IPS-15b (cell line): ENCODE measurements around the gene TSPAN14.

Experiments used
- H3K27me3 ChIP-seq: one replicate; pipeline ENCODE4 v1.6.1; 2013; ENCODE audit warnings: low read length; ENCODE audit not compliant: control insufficient read depth, insufficient read depth
- H3K36me3 ChIP-seq: one replicate; pipeline ENCODE4 v1.6.1; 2013; ENCODE audit warnings: low read length; ENCODE audit not compliant: control insufficient read depth, insufficient read depth
- H3K4me1 ChIP-seq: one replicate; pipeline ENCODE4 v1.6.1; 2013; ENCODE audit warnings: mild to moderate bottlenecking, low read length; ENCODE audit not compliant: control insufficient read depth, insufficient read depth
- H3K4me3 ChIP-seq: one replicate; pipeline ENCODE4 v1.5.1; 2013; ENCODE audit warnings: low read depth, low read length
- H3K9ac ChIP-seq: one replicate; pipeline ENCODE4 v1.6.1; 2013; ENCODE audit warnings: low read depth, mild to moderate bottlenecking, low read length
- H3K9me3 ChIP-seq: one replicate; pipeline ENCODE4 v1.6.1; 2013; ENCODE audit warnings: mild to moderate bottlenecking, low read length; ENCODE audit not compliant: control insufficient read depth, insufficient read depth

TSPAN14 gene

GRCh38 chr10:80453842-80454512 is at the start of gene TSPAN14:
Gene TSPAN14, plus strand, starts transcription at chr10:80454310. Its CDS starts 34,924 bp downstream, at chr10:80489234.
- H3K9me3 ChIP-seq, result no peaks in the 10 kb centered on the region
- peaks cover 18% of the 10 kb centered on the region for H3K27me3 ChIP-seq
- peak within 1 kb of the TSS; percentile 83 for H3K4me3 ChIP-seq
- H3K36me3 ChIP-seq, result no peaks in the 10 kb centered on the region
- peak within 1 kb of the TSS; percentile 73 for H3K9ac ChIP-seq
- H3K4me1 ChIP-seq, result peaks cover 10% of the 10 kb centered on the region

DNA sequence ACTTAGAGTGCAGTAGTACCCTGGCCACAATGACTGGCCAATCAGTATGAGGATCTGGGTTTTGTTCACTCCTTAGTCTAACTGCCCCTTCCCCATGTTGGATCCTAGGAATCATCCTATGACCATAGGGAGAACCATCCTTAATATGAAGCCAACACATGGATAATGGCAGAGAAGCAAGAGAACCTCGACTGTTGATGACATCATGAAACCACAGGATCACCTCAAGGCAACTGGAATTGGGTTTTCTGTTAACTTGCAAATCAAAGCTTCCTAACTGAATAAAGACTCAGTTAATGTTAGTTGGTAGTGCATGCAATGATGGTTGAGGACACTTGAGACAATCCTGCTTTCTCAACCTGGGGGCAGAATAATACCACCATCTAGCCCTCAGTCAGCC is 49.1 kb upstream of the TSPAN14 start:
- Histone ChIP-seq H3K9ac (no peak overlapping the region), H3K27me3 (peaks cover 24% of the 10 kb centered on the region), H3K4me3 (no peak overlapping the region), H3K4me1 (no peaks in the 10 kb centered on the region), H3K36me3 (no peaks in the 10 kb centered on the region), H3K9me3 (no peaks in the 10 kb centered on the region)

- Histone ChIP-seq H3K4me3 (no peak overlapping the region), H3K36me3 (no peaks in the 10 kb centered on the region), H3K9ac (no peak overlapping the region), H3K9me3 (no peaks in the 10 kb centered on the region), H3K27me3 (peaks cover 27% of the 10 kb centered on the region), H3K4me1 (no peaks in the 10 kb centered on the region)
Measured at GRCh38 chr10:80405626-80406025, 48.5 kb upstream of the TSPAN14 start.

- H3K4me1 ChIP-seq, result no peaks in the 10 kb centered on the region
- H3K27me3 ChIP-seq, result peaks cover 27% of the 10 kb centered on the region
- no peaks in the 10 kb centered on the region for H3K9me3 ChIP-seq
- H3K4me3 ChIP-seq, result no peak overlapping the region
- no peak overlapping the region for H3K9ac ChIP-seq
- H3K36me3 ChIP-seq, result no peaks in the 10 kb centered on the region
Measured at GRCh38 chr10:80406204-80406603, 47.9 kb upstream of the TSPAN14 start.

DNA sequence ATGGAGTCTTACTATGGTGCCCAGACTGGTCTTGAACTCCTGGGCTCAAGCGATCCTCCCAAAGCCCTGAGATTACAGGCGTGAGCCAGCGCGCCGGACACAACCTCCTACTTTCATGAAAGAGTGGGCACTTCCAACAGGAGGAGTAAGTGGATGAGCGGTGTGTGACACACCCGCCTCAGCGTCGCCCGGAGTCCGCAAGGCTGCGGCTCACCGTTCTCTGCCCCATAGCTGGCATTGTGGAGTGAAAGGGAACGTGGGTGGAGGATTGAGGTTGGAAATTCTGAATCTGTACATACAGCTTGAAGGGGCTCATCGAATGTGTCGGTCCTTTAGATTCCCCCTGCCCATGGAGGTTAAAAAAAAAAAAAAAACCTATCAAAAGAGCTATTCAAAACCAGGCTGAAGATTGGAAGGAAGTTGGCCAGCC is 46.3 kb upstream of the TSPAN14 start:
- H3K9ac ChIP-seq, result peak overlapping the region; percentile 41
- H3K4me1 ChIP-seq, result no peaks in the 10 kb centered on the region
- no peaks in the 10 kb centered on the region for H3K9me3 ChIP-seq
- H3K36me3 ChIP-seq, result no peaks in the 10 kb centered on the region
- H3K4me3 ChIP-seq, result peak overlapping the region; percentile 64
- H3K27me3 ChIP-seq, result peaks cover 27% of the 10 kb centered on the region

DNA sequence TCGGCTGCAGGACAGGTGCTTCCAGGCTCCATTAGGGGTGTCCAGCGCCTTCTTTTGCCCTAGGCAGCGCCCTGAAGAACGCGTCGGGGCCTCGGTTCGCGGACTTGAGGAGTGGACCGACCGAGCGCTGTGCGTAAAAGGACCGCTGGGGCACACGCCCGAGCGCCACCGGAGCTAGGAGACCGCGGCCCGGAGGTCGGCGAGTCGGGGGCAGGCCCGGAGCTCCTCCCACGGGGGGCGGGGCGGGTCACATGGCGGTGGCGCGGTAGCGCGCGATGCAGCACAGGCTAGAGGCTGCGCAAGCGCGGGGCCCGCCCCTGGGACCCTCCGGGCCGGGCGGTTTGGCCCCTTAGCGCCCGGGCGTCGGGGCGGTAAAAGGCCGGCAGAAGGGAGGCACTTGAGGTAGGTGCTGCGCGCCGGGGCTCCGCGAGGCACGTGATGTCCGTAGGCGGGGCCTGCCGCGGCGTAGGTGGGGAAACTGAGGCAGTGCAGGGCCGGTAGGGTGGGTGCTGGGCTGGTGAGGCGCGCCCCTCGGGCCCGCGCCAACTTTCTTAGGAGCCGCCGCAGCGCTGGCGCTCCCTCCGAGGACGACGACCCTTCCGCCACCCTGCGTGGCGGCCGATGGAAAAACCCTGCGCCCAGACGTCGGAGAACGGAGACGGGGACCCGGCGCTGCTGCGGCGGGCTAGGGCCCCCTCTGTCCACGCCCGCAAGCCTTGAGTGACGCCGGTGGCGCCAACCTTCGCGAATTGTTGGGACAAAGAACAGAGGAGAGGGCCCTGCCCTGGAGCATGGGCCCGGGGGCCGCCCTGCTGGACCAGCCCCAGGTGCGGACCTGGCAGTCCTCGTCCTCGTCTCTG is 45.6 kb upstream of the TSPAN14 start, which contains the start of gene PRXL2A:
PRXL2A (plus strand) TSS at position 310 of the 860 bp plus-strand sequence. CDS start 11,917 bp downstream, outside the sequence.
- peak within 1 kb of the TSS; percentile 41 for H3K9ac ChIP-seq
- H3K27me3 ChIP-seq, result peaks cover 27% of the 10 kb centered on the region
- no peaks in the 10 kb centered on the region for H3K9me3 ChIP-seq
- H3K36me3 ChIP-seq, result no peaks in the 10 kb centered on the region
- no peaks in the 10 kb centered on the region for H3K4me1 ChIP-seq
- H3K4me3 ChIP-seq, result peak within 1 kb of the TSS; percentile 64

- no peaks in the 10 kb centered on the region for H3K36me3 ChIP-seq
- peaks cover 27% of the 10 kb centered on the region for H3K27me3 ChIP-seq
- peak overlapping the region; percentile 64 for H3K4me3 ChIP-seq
- H3K9ac ChIP-seq, result peak overlapping the region; percentile 39
- no peaks in the 10 kb centered on the region for H3K9me3 ChIP-seq
- no peaks in the 10 kb centered on the region for H3K4me1 ChIP-seq
Measured at GRCh38 chr10:80409121-80409520, 45.0 kb upstream of the TSPAN14 start.

GRCh38 chr10:80410122-80410521 is 44.0 kb upstream of the TSPAN14 start:
- no peaks in the 10 kb centered on the region for H3K36me3 ChIP-seq
- H3K4me3 ChIP-seq, result no peak overlapping the region
- H3K4me1 ChIP-seq, result no peaks in the 10 kb centered on the region
- H3K9me3 ChIP-seq, result no peaks in the 10 kb centered on the region
- H3K27me3 ChIP-seq, result peaks cover 30% of the 10 kb centered on the region
- no peak overlapping the region for H3K9ac ChIP-seq

DNA sequence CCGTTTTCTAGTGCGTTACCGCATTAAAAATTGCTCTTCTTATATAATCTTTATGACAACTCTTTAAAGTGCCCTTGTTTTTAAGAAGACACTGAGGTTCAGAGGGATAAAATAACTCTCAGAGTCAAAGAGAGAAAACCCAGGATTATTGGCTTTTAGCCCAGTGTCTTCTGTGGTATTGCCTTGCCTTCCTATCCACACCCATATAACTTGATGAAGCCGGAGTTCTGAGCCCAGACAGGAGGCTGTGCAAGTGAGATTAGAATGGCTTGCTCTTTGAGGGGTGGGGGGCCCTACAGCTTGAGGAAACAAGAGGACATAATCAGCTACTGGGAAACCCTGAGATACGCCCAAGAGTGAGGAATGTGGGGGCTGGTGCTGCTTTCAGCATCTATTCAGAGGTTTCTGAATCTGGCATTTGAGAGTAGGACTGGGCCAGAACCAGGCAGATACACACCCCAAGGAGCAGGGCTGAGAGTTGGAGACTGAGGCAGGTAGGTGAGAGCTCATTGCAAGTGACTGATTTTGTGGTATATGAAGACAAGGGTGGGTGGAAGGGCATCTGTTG is 43.4 kb upstream of the TSPAN14 start:
- Histone ChIP-seq H3K36me3 (no peaks in the 10 kb centered on the region), H3K9me3 (no peaks in the 10 kb centered on the region), H3K4me3 (no peak overlapping the region), H3K27me3 (peaks cover 35% of the 10 kb centered on the region), H3K4me1 (no peaks in the 10 kb centered on the region), H3K9ac (no peak overlapping the region)

DNA sequence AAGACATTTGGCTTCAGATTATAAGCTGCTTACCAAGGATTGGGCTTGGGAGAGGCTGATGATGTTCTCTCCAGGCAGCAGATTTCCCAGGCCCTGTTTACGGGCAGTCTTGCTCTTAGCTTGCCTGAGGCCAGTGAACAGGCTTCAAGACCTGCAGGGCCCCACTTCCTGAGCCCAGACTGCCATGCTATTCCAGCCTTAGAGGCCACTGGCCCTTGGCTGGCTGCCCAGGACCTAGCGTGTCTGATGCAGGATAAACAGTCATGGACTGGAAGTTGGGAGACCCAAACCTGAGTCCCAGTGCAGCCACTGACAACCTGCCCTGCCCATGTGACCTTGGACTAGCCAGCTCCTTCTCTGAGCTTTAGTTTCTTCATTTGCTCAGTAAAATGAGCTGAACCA is 42.8 kb upstream of the TSPAN14 start:
- Histone ChIP-seq H3K4me1 (peaks cover 3% of the 10 kb centered on the region), H3K27me3 (peaks cover 38% of the 10 kb centered on the region), H3K9ac (no peak overlapping the region), H3K36me3 (no peaks in the 10 kb centered on the region), H3K4me3 (no peak overlapping the region), H3K9me3 (no peaks in the 10 kb centered on the region)

- Histone ChIP-seq H3K4me3 (no peak overlapping the region), H3K36me3 (no peaks in the 10 kb centered on the region), H3K4me1 (peaks cover 7% of the 10 kb centered on the region), H3K27me3 (peaks cover 40% of the 10 kb centered on the region), H3K9ac (no peak overlapping the region), H3K9me3 (no peaks in the 10 kb centered on the region)
Measured at GRCh38 chr10:80411681-80412220, 42.4 kb upstream of the TSPAN14 start.
